GM12878 (cell line): ENCODE measurements around the gene TGM5. TPM values are rescaled to one million over a fixed set of nuclear protein-coding genes. Genes with fewer than 3 reads are reported as not detected.

Experiments
- CHD1 ChIP-seq: IDR thresholded peaks from 2 replicates; pipeline ENCODE4 v1.6.1; 2012; ENCODE audit warnings: low read depth, low read length, improper control_type of control experiment
- ETV6 ChIP-seq, 2 experiments: fragments of 450-650 bp in 1 of 2; IDR thresholded peaks in 1 of 2; conservative IDR thresholded peaks in 1 of 2; 2 replicates each; pipeline ENCODE4 v1.6.1; 2014; ENCODE audit warnings: antibody characterized with exemption in 1 of 2, borderline replicate concordance in 1 of 2, low read depth in 1 of 2, mild to moderate bottlenecking in 1 of 2, moderate library complexity in 1 of 2
- FOXK2 ChIP-seq: fragments of 450-650 bp; IDR thresholded peaks from 2 replicates; pipeline ENCODE4 v1.6.1; 2017; ENCODE audit warnings: mild to moderate bottlenecking, moderate library complexity
- MLLT1 ChIP-seq: fragments of 450-650 bp; IDR thresholded peaks from 2 replicates; pipeline ENCODE4 v1.6.1; 2016; ENCODE audit warnings: mild to moderate bottlenecking
- NFYB ChIP-seq: IDR thresholded peaks from 2 replicates; pipeline ENCODE4 v1.6.1; 2011; ENCODE audit warnings: low read depth, mild to moderate bottlenecking, low read length, improper control_type of control experiment, moderate library complexity; ENCODE audit not compliant: insufficient read depth
- RAD21 ChIP-seq: IDR thresholded peaks from 2 replicates; pipeline ENCODE4 v1.6.1; 2011; ENCODE audit warnings: mild to moderate bottlenecking, low read depth, low read length, moderate library complexity; ENCODE audit not compliant: insufficient read depth
- RCOR1 ChIP-seq: conservative IDR thresholded peaks from 2 replicates; pipeline ENCODE4 v1.6.1; 2012; ENCODE audit warnings: low read depth, low read length, improper control_type of control experiment
- SIN3A ChIP-seq: IDR thresholded peaks from 2 replicates; pipeline ENCODE4 v1.6.1; 2012; ENCODE audit warnings: low read depth, low read length, improper control_type of control experiment
- SPI1 ChIP-seq: IDR thresholded peaks from 2 replicates; pipeline ENCODE4 v1.6.1; 2011; ENCODE audit warnings: low read depth, mild to moderate bottlenecking, low read length, moderate library complexity, borderline replicate concordance; ENCODE audit not compliant: insufficient read depth
- TARDBP ChIP-seq: IDR thresholded peaks from 2 replicates; pipeline ENCODE4 v1.6.1; 2016; ENCODE audit warnings: borderline replicate concordance
- TCF3 ChIP-seq: IDR thresholded peaks from 2 replicates; pipeline ENCODE4 v1.6.1; 2012; ENCODE audit warnings: low read depth, mild to moderate bottlenecking, low read length, borderline replicate concordance; ENCODE audit not compliant: insufficient read depth
- USF1 ChIP-seq: IDR thresholded peaks from 2 replicates; pipeline ENCODE4 v1.6.1; 2011; ENCODE audit warnings: borderline replicate concordance, low read depth, mild to moderate bottlenecking, moderate library complexity, mixed read lengths, low read length; ENCODE audit not compliant: insufficient read depth; ENCODE audit errors: extremely low read length
- ZNF207 ChIP-seq: fragments of 450-650 bp; IDR thresholded peaks from 2 replicates; pipeline ENCODE4 v1.6.1; 2014; ENCODE audit warnings: antibody characterized with exemption, mild to moderate bottlenecking, borderline replicate concordance
- polyA plus RNA-seq, 11 experiments: library from polyadenylated mRNA; depleted of rRNA in 4 of 11; unstranded in 6 of 11; stranded (reverse) in 5 of 11; fragments of >200 nt; fragmentation: Nextera tagmentation in 4 of 11; fragmentation: Illumina TruSeq in 1 of 11; extraction: Ambion mirVana in 4 of 11; extraction: Trizol in 1 of 11; gene quantifications; 1 replicate in 1 of 11; 2 replicates in 10 of 11; pipeline versions ENCODE4 v1.2.1 to v1.2.3, GENCODE V29; 2011 to 2016; ENCODE audit warnings: inconsistent platforms in 2 of 11, missing spikeins in 2 of 11, low read depth in 1 of 11
- total RNA-seq, 4 experiments: library from RNA; depleted of rRNA in 3 of 4; stranded (reverse); fragments of >200 nt in 3 of 4; fragmentation: Illumina TruSeq in 1 of 4; extraction: Trizol in 1 of 4; gene quantifications; 2 replicates each; pipeline versions ENCODE4 v1.2.1 to v1.2.3, GENCODE V29; 2013 to 2021

Gene TGM5
- total and polyA plus RNA-seq, 10 of the 15 experiments (the other 5 are each of a cell fraction or from before 2014, with no cell fraction given), result 4.4 to 27.1 (median 5.6) TPM

GRCh38 chr15:43238671-43239131 lies 28.0 kb downstream of the TGM5 start (continued):
- TF ChIP-seq NFYB (no peak), FOXK2 (no peak), CHD1 (no peak), ETV6 (conservative IDR thresholded peaks at IDR 0.05 in 1 of 2, IDR thresholded peaks at IDR 0.05 in 1 of 2; ENCODE audit: borderline replicate concordance in 1 of 2, low read depth in 1 of 2) (no peak), RCOR1 (no peak), SPI1 (peak; percentile 28; the same call in 1 of the 2 replicates), SIN3A (no peak), RAD21 (no peak), ZNF207 (no peak), TARDBP (no peak), USF1 (no peak), TCF3 (no peak), MLLT1 (0 out of 2 replicates have a peak, but pooled peaks have one; percentile 62)
